Gastrocnemius medialis (tissue), 4 donors: ENCODE measurements around the gene OXGR1. TPM values are rescaled to one million over a fixed set of nuclear protein-coding genes. Genes with fewer than 3 reads are reported as not detected.

Source experiments
- ATAC-seq, 2 donors: fragments of 150-250 bp; one replicate each; pipeline ENCODE4 v1.9.1; 2016
- DNase-seq, 2 donors: peaks; one replicate each; pipeline ENCODE4 v3.0.0-alpha.2; 2019
- H3K27ac ChIP-seq, 4 donors: fragments of 200-600 bp; sonication (generic); 1 replicate in 1 of 4; 2 replicates in 3 of 4; pipeline ENCODE4 v1.5.1; 2016 to 2018; ENCODE audit warnings: mild to moderate bottlenecking in 2 of 4, moderate library complexity in 1 of 4
- H3K27me3 ChIP-seq, 3 donors: fragments of 200-600 bp; sonication (generic) in 2 of 3; 1 replicate in 1 of 3; 2 replicates in 2 of 3; pipeline versions ENCODE4 v1.5.1 to v1.6.0; 2016 to 2019; ENCODE audit warnings: mild to moderate bottlenecking in 1 of 3, moderate library complexity in 1 of 3
- H3K36me3 ChIP-seq, 2 donors: fragments of 200-600 bp; sonication (generic) in 1 of 2; one replicate each; pipeline ENCODE4 v1.5.1; 2017 to 2018
- H3K4me1 ChIP-seq, 2 donors: fragments of 200-600 bp; sonication (generic) in 1 of 2; one replicate each; pipeline ENCODE4 v1.5.1; 2016 to 2017; ENCODE audit warnings: mild to moderate bottlenecking in 2 of 2
- H3K4me3 ChIP-seq, 4 donors: fragments of 200-600 bp; sonication (generic) in 3 of 4; 1 replicate in 1 of 4; 2 replicates in 3 of 4; pipeline ENCODE4 v1.5.1; 2016 to 2019; ENCODE audit warnings: mild to moderate bottlenecking in 2 of 4
- H3K9me3 ChIP-seq, 3 donors: fragments of 200-600 bp; sonication (generic) in 2 of 3; 1 replicate in 1 of 3; 2 replicates in 2 of 3; pipeline ENCODE4 v1.5.1; 2016 to 2019
- POLR2A ChIP-seq, 2 donors: fragments of 450-650 bp; IDR thresholded peaks; one replicate each; pipeline ENCODE4 v1.6.1; 2017; ENCODE audit warnings: antibody characterized with exemption in 2 of 2, mild to moderate bottlenecking in 2 of 2, moderate library complexity in 2 of 2
- in situ Hi-C, 4 donors: fragments of 200-750 bp; cut with MboI; loops; one replicate each; pipeline versions ENCODE4 v1.15.0 to v1.8.0; 2017; ENCODE audit warnings: low sequenced_read_pairs in 4 of 4
- intact Hi-C: fragments of 100-400 bp; cut with DNase I; formaldehyde crosslinking; loops from one replicate; pipeline ENCODE4 v1.15.1; 2023; ENCODE audit warnings: low total_unique reads
- total RNA-seq, 4 donors: library from RNA; depleted of rRNA; stranded (reverse); fragments of >200 nt; gene quantifications; one replicate each; pipeline versions ENCODE4 v1.1.0 to v1.2.3, GENCODE V29; 2016
- TF ChIP-seq, protein P1 (sequence below), 5 experiments: fragments of 450-650 bp in 3 of 5; fragments of 200-600 bp in 2 of 5; sonication (generic) in 2 of 5; IDR thresholded peaks in 4 of 5; conservative IDR thresholded peaks in 1 of 5; 1 replicate in 4 of 5; 2 replicates in 1 of 5; pipeline ENCODE4 v1.5.1; 2016 to 2019; ENCODE audit warnings: antibody characterized with exemption in 5 of 5, mild to moderate bottlenecking in 3 of 5, moderate library complexity in 3 of 5

OXGR1 gene
- total RNA-seq, 4 donors from 2014 or later = 0.09 to 0.13 TPM; not detected in 2

DNA sequence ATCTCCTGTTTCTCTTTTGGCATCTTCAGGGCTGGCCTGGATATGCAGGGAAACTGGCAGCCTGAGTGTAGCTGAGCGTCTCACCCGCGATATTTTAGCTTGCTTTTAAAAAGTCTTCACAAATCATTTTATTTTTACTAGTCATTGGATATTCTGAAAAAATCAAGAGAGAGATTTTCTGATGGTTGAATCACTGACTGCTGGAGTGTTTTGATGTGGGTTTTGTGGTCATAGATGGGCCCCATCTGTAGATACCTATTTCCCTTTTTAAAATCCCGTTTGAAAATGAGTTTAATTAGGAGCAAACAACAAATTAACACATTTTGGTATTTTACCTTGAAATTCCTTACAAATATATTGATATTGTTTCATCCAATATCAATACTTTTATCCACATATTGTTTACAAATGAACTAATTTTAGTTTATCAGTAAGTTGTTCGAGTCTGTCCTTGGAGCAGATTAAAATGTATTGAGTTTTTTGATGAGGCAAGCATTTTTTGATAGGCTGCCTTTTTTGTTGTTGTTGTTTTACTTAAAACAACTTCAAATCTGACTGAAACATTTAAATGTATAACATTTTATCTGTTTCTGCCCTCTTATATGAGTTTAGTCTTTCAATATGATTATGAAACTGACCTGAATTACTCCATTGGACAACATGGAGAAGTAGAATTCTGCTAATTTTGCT is 21.5 kb upstream of the OXGR1 start:
- in situ Hi-C loops = loop anchor here in 1 of 4 donors (25.0 kb wide), 1 partner anchor 796 kb away; no protein-coding TSS in a partner anchor
- Histone ChIP-seq H3K36me3 (no peaks in the 10 kb centered on the region), H3K4me1 (no peaks in the 10 kb centered on the region), H3K9me3 (no peaks in the 10 kb centered on the region), H3K27ac (no peak overlapping the region), H3K4me3 (no peak overlapping the region), H3K27me3 (no peaks in the 10 kb centered on the region)
- DNase-seq = no peak
- intact Hi-C loops = loop anchor here (5.0 kb wide), 1 partner anchor 341 kb away; no protein-coding TSS in a partner anchor
- TF ChIP-seq POLR2A (IDR thresholded peaks at IDR 0.05) = no peak
- TF ChIP-seq, protein P1, sequence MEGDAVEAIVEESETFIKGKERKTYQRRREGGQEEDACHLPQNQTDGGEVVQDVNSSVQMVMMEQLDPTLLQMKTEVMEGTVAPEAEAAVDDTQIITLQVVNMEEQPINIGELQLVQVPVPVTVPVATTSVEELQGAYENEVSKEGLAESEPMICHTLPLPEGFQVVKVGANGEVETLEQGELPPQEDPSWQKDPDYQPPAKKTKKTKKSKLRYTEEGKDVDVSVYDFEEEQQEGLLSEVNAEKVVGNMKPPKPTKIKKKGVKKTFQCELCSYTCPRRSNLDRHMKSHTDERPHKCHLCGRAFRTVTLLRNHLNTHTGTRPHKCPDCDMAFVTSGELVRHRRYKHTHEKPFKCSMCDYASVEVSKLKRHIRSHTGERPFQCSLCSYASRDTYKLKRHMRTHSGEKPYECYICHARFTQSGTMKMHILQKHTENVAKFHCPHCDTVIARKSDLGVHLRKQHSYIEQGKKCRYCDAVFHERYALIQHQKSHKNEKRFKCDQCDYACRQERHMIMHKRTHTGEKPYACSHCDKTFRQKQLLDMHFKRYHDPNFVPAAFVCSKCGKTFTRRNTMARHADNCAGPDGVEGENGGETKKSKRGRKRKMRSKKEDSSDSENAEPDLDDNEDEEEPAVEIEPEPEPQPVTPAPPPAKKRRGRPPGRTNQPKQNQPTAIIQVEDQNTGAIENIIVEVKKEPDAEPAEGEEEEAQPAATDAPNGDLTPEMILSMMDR (IDR thresholded peaks at IDR 0.05 in 4 of 5, conservative IDR thresholded peaks at IDR 0.05 in 1 of 5) = no peak
- ATAC-seq = no peak

DNA sequence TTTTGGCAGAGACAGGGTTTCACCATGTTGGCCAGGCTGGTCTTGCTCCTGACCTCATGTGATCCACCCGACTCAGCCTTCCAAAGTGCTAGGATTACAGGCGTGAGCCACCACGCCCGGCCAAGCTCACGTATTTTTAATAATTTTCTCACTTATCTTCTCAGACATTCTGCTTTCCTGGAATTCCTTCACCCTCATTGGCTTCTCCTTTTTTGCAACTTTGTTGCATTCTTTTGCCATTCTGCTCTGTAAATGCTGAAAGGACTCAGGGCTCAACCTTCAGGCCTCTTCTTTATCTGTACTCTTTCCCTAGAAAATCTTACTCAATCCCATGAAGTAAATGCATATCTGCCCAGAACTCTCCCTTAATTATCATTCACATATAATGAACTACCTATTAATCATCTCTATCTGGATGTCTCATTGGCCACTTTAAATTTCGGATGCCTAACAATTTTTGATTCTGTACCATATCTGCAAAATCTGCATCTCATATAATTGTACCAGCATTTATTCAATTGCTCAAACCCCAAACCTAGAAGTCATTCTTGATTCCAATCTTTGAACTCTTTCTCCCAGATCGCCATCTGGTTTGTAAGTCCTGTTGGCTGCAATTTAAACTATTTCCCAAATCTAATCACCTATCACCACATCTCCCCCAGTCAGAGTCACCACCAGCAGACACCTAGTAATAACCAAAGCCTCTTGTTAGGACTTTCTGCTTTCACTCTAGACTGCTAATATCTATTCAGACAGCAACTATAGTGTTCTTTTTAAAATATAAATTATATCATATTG is 18.2 kb upstream of the OXGR1 start:
- H3K27me3 ChIP-seq = no peaks in the 10 kb centered on the region
- in situ Hi-C loops (loop anchor here in 1 of 4 donors (25.0 kb wide), 1 partner anchor 800 kb away; no protein-coding TSS in a partner anchor), intact Hi-C loops (no loop called here)
- no peaks in the 10 kb centered on the region for H3K4me1 ChIP-seq
- no peak for TF ChIP-seq POLR2A (IDR thresholded peaks at IDR 0.05)
- TF ChIP-seq, protein P1 (IDR thresholded peaks at IDR 0.05 in 4 of 5, conservative IDR thresholded peaks at IDR 0.05 in 1 of 5) = no peak
- no peak overlapping the region for H3K27ac ChIP-seq
- ATAC-seq = no peak
- H3K4me3 ChIP-seq = no peak overlapping the region
- no peak for DNase-seq
- no peaks in the 10 kb centered on the region for H3K9me3 ChIP-seq
- no peaks in the 10 kb centered on the region for H3K36me3 ChIP-seq

DNA sequence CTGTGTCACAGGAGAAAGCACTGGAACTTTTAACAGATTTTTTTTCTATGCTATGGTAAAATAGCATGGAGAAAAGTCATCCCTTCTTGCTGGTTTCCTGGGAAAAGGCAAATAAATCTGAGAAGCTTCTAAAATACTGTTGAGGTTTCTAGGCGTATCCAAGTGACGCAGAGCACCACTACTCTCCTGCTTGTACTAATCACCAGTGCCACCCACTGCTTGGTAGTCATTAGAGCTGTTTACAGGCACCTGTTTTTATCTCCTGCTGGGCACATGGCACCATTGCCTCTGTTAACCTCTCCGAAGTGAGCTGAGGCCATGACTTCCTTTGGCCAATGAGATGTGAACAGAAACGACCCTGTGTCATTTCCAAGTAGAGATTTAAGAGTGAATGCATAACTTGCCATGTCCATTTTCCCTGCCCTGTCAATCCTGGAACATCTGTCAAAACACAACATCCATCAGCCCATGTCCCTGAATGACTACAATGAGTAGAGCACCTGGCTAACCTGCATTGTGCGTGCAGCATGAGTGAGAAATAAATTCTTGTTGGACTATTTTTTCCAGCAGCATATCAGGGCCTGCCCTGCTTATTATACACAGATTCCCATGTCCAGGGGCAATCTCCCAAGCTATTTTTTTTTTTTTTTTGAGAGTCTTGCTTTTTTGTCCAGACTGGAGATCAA is 17.3 kb upstream of the OXGR1 start:
- no peak for DNase-seq
- H3K9me3 ChIP-seq = no peaks in the 10 kb centered on the region
- H3K27me3 ChIP-seq = no peaks in the 10 kb centered on the region
- no peaks in the 10 kb centered on the region for H3K4me1 ChIP-seq
- no peak for TF ChIP-seq POLR2A (IDR thresholded peaks at IDR 0.05)
- TF ChIP-seq, protein P1 (IDR thresholded peaks at IDR 0.05 in 4 of 5, conservative IDR thresholded peaks at IDR 0.05 in 1 of 5) = no peak
- no peak overlapping the region for H3K27ac ChIP-seq
- H3K36me3 ChIP-seq = no peaks in the 10 kb centered on the region
- intact Hi-C loops (no loop called here), in situ Hi-C loops (loop anchor here in 1 of 4 donors (25.0 kb wide), 1 partner anchor 801 kb away; no protein-coding TSS in a partner anchor)
- no peak overlapping the region for H3K4me3 ChIP-seq
- no peak for ATAC-seq

DNA sequence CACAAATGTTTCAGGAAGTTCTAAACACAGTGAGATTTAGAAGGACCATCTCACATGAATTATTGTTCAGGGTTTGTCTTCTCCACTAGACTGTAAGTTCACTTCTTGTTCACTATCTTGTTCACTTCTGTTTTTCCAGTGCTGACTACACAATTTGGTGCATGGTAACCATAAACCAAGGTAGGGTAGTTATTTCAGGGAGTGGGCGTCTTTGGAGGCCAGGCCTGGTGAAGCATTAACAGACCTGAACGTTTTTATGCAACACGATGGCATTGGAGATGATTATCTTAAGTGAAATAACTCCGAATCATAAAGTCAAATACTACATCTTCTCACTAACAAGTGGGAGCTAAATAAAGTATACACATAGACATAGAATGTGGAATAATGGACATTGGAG is 14.4 kb upstream of the OXGR1 start:
- ATAC-seq = no peak
- in situ Hi-C loops = loop anchor here in 1 of 4 donors (25.0 kb wide), 1 partner anchor 804 kb away; no protein-coding TSS in a partner anchor
- Histone ChIP-seq H3K4me1 (no peaks in the 10 kb centered on the region), H3K27ac (no peak overlapping the region), H3K36me3 (no peaks in the 10 kb centered on the region), H3K4me3 (no peak overlapping the region), H3K9me3 (no peaks in the 10 kb centered on the region), H3K27me3 (no peaks in the 10 kb centered on the region)
- intact Hi-C loops = no loop called here
- TF ChIP-seq, protein P1 (IDR thresholded peaks at IDR 0.05 in 4 of 5, conservative IDR thresholded peaks at IDR 0.05 in 1 of 5) = no peak
- TF ChIP-seq POLR2A (IDR thresholded peaks at IDR 0.05) = no peak
- no peak for DNase-seq
